Glutamatergic neuron (in vitro differentiated cells): ENCODE data around the gene CFAP97D2. TPM values are rescaled to one million over a fixed set of nuclear protein-coding genes. Genes with fewer than 3 reads are reported as not detected.
"Not testable (repeated sequence)": the region's sequence is repeated elsewhere in the genome, so short reads cannot be mapped to it uniquely, and the experiment has no call there.

Source experiments
- DNase-seq: peaks from one replicate; pipeline ENCODE4 v3.0.0; 2022
- H3K27ac Mint-ChIP-seq: one replicate; pipeline ENCODE4 v1.8.0; 2020; ENCODE audit warnings: mild to moderate bottlenecking, mixed read lengths, inconsistent platforms; ENCODE audit not compliant: unreplicated experiment
- H3K27me3 Mint-ChIP-seq: one replicate; pipeline ENCODE4 v1.8.0; 2020; ENCODE audit warnings: mild to moderate bottlenecking, moderate library complexity, mixed read lengths, inconsistent platforms; ENCODE audit not compliant: unreplicated experiment
- H3K36me3 Mint-ChIP-seq: one replicate; pipeline ENCODE4 v1.8.0; 2020; ENCODE audit warnings: mild to moderate bottlenecking, mixed read lengths, inconsistent platforms; ENCODE audit not compliant: unreplicated experiment
- H3K4me1 Mint-ChIP-seq: one replicate; pipeline ENCODE4 v1.8.0; 2020; ENCODE audit warnings: mild to moderate bottlenecking, low read depth, mixed read lengths, inconsistent platforms; ENCODE audit not compliant: unreplicated experiment
- H3K4me3 Mint-ChIP-seq: one replicate; pipeline ENCODE4 v1.8.0; 2020; ENCODE audit warnings: mild to moderate bottlenecking, mixed read lengths, inconsistent platforms; ENCODE audit not compliant: unreplicated experiment
- H3K9me3 Mint-ChIP-seq: one replicate; pipeline ENCODE4 v1.8.0; 2020; ENCODE audit warnings: mild to moderate bottlenecking, moderate library complexity, mixed read lengths, inconsistent platforms; ENCODE audit not compliant: unreplicated experiment
- total RNA-seq: library from RNA; stranded (reverse); fragmentation: NEBNext Ultra II Directional; extraction: Animal tissue kit (Norgen Biotek cat#: 25700); gene quantifications from one replicate; pipeline ENCODE4 v1.2.1, GENCODE V29; 2021; ENCODE audit not compliant: unreplicated experiment
- TF ChIP-seq, protein P1 (sequence below): fragments of 200-600 bp; sonication (generic); IDR thresholded peaks from one replicate; pipeline ENCODE4 v1.5.0; 2021; ENCODE audit not compliant: partially characterized antibody, unreplicated experiment

The CFAP97D2 gene
- total RNA-seq, 1 donor from 2014 or later = not detected

DNA sequence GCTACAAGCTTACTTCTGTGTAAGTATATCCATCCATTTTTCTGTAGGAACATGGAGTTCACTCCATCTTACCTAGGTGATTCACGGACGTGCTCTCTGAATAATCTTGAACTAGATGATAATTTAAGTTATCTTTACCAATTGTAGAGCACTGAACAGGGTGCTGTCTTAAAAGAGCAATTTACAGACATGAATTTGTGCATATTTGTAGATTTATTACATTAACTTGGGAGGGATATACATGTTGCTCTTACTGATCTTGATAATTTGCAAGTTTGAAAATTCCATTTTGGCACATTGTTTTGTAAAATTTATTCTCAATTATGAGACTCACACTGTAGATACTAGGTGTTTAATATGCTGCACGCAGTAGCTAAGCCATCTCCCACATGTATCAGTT lies 64.9 kb downstream of the CFAP97D2 start:
- no peaks in the 10 kb centered on the region for H3K27me3 Mint-ChIP-seq
- DNase-seq = no peak
- H3K4me3 Mint-ChIP-seq = no peak overlapping the region
- no peaks in the 10 kb centered on the region for H3K4me1 Mint-ChIP-seq
- no peaks in the 10 kb centered on the region for H3K36me3 Mint-ChIP-seq
- TF ChIP-seq, protein P1, sequence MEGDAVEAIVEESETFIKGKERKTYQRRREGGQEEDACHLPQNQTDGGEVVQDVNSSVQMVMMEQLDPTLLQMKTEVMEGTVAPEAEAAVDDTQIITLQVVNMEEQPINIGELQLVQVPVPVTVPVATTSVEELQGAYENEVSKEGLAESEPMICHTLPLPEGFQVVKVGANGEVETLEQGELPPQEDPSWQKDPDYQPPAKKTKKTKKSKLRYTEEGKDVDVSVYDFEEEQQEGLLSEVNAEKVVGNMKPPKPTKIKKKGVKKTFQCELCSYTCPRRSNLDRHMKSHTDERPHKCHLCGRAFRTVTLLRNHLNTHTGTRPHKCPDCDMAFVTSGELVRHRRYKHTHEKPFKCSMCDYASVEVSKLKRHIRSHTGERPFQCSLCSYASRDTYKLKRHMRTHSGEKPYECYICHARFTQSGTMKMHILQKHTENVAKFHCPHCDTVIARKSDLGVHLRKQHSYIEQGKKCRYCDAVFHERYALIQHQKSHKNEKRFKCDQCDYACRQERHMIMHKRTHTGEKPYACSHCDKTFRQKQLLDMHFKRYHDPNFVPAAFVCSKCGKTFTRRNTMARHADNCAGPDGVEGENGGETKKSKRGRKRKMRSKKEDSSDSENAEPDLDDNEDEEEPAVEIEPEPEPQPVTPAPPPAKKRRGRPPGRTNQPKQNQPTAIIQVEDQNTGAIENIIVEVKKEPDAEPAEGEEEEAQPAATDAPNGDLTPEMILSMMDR = no peak
- no peak overlapping the region for H3K27ac Mint-ChIP-seq
- H3K9me3 Mint-ChIP-seq = no peaks in the 10 kb centered on the region

DNA sequence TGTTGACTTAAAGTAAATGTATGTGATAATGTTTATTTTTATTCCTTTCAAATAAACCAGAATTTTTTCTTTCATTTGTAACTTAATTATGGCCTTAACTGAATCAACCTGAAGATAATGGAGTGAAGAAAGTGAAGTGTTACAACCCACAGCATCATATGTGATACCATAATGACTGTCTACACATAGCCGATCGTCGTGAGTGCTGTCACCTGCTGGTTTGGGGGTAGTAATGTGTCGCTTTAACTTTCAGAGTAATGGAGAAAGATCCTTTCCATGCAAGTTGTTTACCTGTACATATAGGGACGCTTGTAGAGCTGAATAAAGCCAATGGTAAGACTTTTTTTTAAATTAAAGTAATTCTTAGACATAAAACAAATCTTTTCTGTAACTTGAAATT lies 65.6 kb downstream of the CFAP97D2 start:
- Mint-ChIP-seq H3K27me3 (no peaks in the 10 kb centered on the region), H3K36me3 (no peaks in the 10 kb centered on the region), H3K27ac (no peak overlapping the region), H3K4me3 (no peak overlapping the region), H3K9me3 (no peaks in the 10 kb centered on the region), H3K4me1 (no peaks in the 10 kb centered on the region)
- DNase-seq = no peak
- TF ChIP-seq, protein P1 = no peak

DNA sequence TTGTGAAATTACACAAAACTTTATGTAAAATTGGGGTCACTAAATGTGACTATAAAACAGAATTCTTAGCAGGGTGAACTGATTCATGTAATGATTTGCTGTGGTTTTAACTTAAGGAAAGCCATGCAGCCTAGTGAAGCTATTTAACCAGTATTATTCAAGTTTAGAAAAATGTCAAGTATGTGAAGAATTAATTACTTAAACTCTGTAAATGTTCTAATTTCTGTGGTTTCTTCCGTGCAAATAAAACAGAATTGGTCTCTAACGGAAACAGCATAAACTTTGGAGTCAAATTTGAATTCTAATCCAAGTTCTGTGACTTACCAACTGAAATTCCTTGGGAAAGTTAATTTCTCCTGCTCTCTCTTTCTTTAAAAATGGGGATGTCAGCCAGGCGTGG lies 69.0 kb downstream of the CFAP97D2 start:
- TF ChIP-seq, protein P1 = no peak
- H3K4me1 Mint-ChIP-seq = no peaks in the 10 kb centered on the region
- no peak overlapping the region for H3K4me3 Mint-ChIP-seq
- no peaks in the 10 kb centered on the region for H3K9me3 Mint-ChIP-seq
- H3K27ac Mint-ChIP-seq = no peak overlapping the region
- no peaks in the 10 kb centered on the region for H3K36me3 Mint-ChIP-seq
- no peak for DNase-seq
- no peaks in the 10 kb centered on the region for H3K27me3 Mint-ChIP-seq

DNA sequence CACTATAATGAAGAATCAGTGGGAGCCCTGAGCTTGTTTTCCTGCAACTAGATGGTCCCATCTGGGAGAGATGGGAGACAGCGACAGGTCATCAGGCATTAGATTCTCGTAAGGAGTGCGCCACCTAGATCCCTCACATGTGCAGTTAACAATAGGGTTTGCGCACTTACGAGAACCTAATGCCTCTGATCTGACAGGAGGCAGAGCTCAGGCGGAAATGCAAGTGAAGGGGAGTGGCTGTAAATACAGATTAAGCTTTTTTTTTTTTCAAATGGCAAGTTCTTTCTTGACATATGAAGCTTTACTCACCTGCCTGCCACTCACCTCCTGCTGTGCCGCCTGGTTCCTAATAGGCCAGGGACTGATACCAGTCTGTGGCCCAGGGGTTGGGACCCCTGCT lies 70.0 kb downstream of the CFAP97D2 start:
- DNase-seq = no peak
- TF ChIP-seq, protein P1 = no peak
- Mint-ChIP-seq H3K36me3 (no peaks in the 10 kb centered on the region), H3K4me1 (no peaks in the 10 kb centered on the region), H3K27ac (no peak overlapping the region), H3K27me3 (no peaks in the 10 kb centered on the region), H3K4me3 (no peak overlapping the region), H3K9me3 (no peaks in the 10 kb centered on the region)

DNA sequence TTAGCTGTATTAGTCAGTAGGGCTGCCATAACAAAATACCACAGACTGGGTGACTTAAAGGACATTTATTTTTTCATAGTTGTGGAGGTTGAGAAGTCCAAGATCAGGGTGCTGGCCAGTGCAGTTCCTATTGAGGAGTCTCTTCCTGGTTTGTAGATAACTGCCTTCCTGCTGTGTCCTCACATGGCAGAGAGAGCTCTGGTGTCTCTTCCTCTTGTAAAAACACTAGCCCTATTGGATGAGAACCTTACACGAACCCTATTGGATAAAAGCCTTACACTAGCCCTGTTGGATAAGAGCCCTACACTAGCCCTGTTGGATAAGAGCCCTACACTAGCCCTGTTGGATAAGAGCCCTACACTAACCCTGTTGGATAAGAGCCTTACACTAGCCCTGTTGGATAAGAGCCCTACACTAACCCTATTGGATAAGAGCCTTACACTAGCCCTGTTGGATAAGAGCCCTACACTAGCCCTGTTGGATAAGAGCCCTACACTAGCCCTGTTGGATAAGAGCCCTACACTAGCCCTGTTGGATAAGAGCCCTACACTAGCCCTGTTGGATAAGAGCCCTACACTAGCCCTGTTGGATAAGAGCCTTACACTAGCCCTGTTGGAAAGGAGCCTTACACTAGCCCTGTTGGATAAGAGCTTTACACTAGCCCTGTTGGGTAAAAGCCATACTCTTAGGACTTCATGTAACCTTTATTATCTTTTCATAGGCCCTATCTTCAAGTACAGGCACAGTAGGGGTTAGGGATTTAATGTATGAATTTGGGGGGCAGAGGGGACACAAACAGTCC lies 72.8 kb downstream of the CFAP97D2 start:
- H3K27ac Mint-ChIP-seq, DNase-seq, H3K9me3 Mint-ChIP-seq, H3K4me3 Mint-ChIP-seq, H3K36me3 Mint-ChIP-seq, H3K4me1 Mint-ChIP-seq, H3K27me3 Mint-ChIP-seq: not testable (repeated sequence)
